Gastroesophageal sphincter (tissue), 4 donors: ENCODE results near the gene PARD3. TPM values are rescaled to one million over a fixed set of nuclear protein-coding genes. Genes with fewer than 3 reads are reported as not detected.

Experiments
- ATAC-seq: fragments of 150-250 bp; one replicate; pipeline ENCODE4 v1.9.1; 2016; ENCODE audit warnings: mild to moderate bottlenecking, moderate library complexity
- H3K27ac ChIP-seq, 4 donors: fragments of 200-600 bp; sonication (generic) in 3 of 4; 1 replicate in 3 of 4; 2 replicates in 1 of 4; pipeline ENCODE4 v1.5.1; 2016 to 2019
- H3K27me3 ChIP-seq: fragments of 200-600 bp; sonication (generic); one replicate; pipeline ENCODE4 v1.5.1; 2019
- H3K36me3 ChIP-seq, 2 donors: fragments of 200-600 bp; sonication (generic); one replicate each; pipeline ENCODE4 v1.5.1; 2019; ENCODE audit warnings: control low read depth in 1 of 2
- H3K4me1 ChIP-seq, 3 donors: fragments of 200-600 bp; sonication (generic); 1 replicate in 2 of 3; 2 replicates in 1 of 3; pipeline ENCODE4 v1.5.1; 2016 to 2019; ENCODE audit warnings: control low read depth in 2 of 3
- H3K4me3 ChIP-seq, 2 donors: fragments of 200-600 bp; sonication (generic); one replicate each; pipeline ENCODE4 v1.5.1; 2019; ENCODE audit warnings: mild to moderate bottlenecking in 1 of 2, moderate library complexity in 1 of 2
- H3K9me3 ChIP-seq, 3 donors: fragments of 200-600 bp; sonication (generic); one replicate each; pipeline ENCODE4 v1.5.1; 2017 to 2019; ENCODE audit warnings: control low read depth in 2 of 3
- CTCF ChIP-seq, 4 experiments: fragments of 200-600 bp in 2 of 4; fragments of 450-650 bp in 2 of 4; sonication (generic) in 1 of 4; IDR thresholded peaks; one replicate each; pipeline ENCODE4 v1.5.1; 2017 to 2019; ENCODE audit warnings: antibody characterized with exemption in 4 of 4, mild to moderate bottlenecking in 2 of 4, moderate library complexity in 2 of 4
- EP300 ChIP-seq: sonication (generic); formaldehyde crosslinking; IDR thresholded peaks from one replicate; pipeline ENCODE4 v1.6.1; 2017; ENCODE audit warnings: antibody characterized with exemption, mild to moderate bottlenecking
- POLR2A ChIP-seq, 2 donors: fragments of 450-650 bp; IDR thresholded peaks; one replicate each; pipeline ENCODE4 v1.6.1; 2017; ENCODE audit warnings: antibody characterized with exemption in 2 of 2, mild to moderate bottlenecking in 2 of 2, moderate library complexity in 1 of 2
- POLR2AphosphoS5 ChIP-seq: sonication (generic); formaldehyde crosslinking; IDR thresholded peaks from one replicate; pipeline ENCODE4 v1.6.1; 2017; ENCODE audit warnings: antibody characterized with exemption
- WGBS, 2 donors: methylation state at CpG; one replicate each; pipeline ENCODE4 v1.1.5; 2018; ENCODE audit warnings: low coverage in 1 of 2; 5-methylcytosine and 5-hydroxymethylcytosine counted together
- total RNA-seq, 4 donors: library from RNA; depleted of rRNA; stranded (reverse); fragments of >200 nt; gene quantifications; one replicate each; pipeline ENCODE4 v1.1.0, GENCODE V29; 2016

Gene PARD3
- total RNA-seq, 4 donors from 2014 or later: 101 to 127 (median 115) TPM

- TF ChIP-seq CTCF (IDR thresholded peaks at IDR 0.05) (no peak), POLR2A (IDR thresholded peaks at IDR 0.05) (no peak), POLR2AphosphoS5 (no peak), EP300 (no peak)
- Histone ChIP-seq H3K36me3 (peaks cover 0 to 22% of the 10 kb centered on the region in 2 donors), H3K9me3 (no peaks in the 10 kb centered on the region), H3K27ac (no peak overlapping the region), H3K4me1 (peaks cover 0 to 14% (median 0%) of the 10 kb centered on the region in 3 donors), H3K27me3 (no peaks in the 10 kb centered on the region), H3K4me3 (no peak overlapping the region)
- ATAC-seq: no peak
Observed at GRCh38 chr10:34378297-34378696, 436.8 kb downstream of the PARD3 start.

GRCh38 chr10:34377833-34378232, 437.3 kb downstream of the PARD3 start:
- TF ChIP-seq POLR2AphosphoS5: no peak
- no peak for TF ChIP-seq CTCF (IDR thresholded peaks at IDR 0.05)
- TF ChIP-seq POLR2A (IDR thresholded peaks at IDR 0.05): no peak
- no peak for TF ChIP-seq EP300
- Histone ChIP-seq H3K36me3 (peaks cover 0 to 22% of the 10 kb centered on the region in 2 donors), H3K4me1 (peaks cover 0 to 19% (median 0%) of the 10 kb centered on the region in 3 donors), H3K9me3 (no peaks in the 10 kb centered on the region), H3K4me3 (no peak overlapping the region), H3K27me3 (no peaks in the 10 kb centered on the region), H3K27ac (no peak overlapping the region)
- 92 to 100% methylated on average over 5 of the region's 5 CpGs for WGBS, 2 donors
- ATAC-seq: no peak

GRCh38 chr10:34374356-34375045, 440.6 kb downstream of the PARD3 start:
- H3K27me3 ChIP-seq: no peaks in the 10 kb centered on the region
- no peak overlapping the region for H3K27ac ChIP-seq
- peaks cover 0 to 22% of the 10 kb centered on the region in 2 donors for H3K36me3 ChIP-seq
- ATAC-seq: no peak
- no peaks in the 10 kb centered on the region for H3K9me3 ChIP-seq
- no peak for TF ChIP-seq POLR2A (IDR thresholded peaks at IDR 0.05)
- no peak for TF ChIP-seq EP300
- TF ChIP-seq CTCF (IDR thresholded peaks at IDR 0.05): no peak
- TF ChIP-seq POLR2AphosphoS5: no peak
- peaks cover 0 to 21% (median 0%) of the 10 kb centered on the region in 3 donors for H3K4me1 ChIP-seq
- H3K4me3 ChIP-seq: no peak overlapping the region
- WGBS, 2 donors: 64 to 70% methylated on average over 3 to 6 of the region's 6 CpGs

GRCh38 chr10:34373211-34373610, 441.9 kb downstream of the PARD3 start:
- WGBS, 2 donors: 53 to 65% methylated on average over 3 to 4 of the region's 4 CpGs
- Histone ChIP-seq H3K9me3 (no peaks in the 10 kb centered on the region), H3K36me3 (peaks cover 0 to 22% of the 10 kb centered on the region in 2 donors), H3K4me1 (peaks cover 0 to 21% (median 0%) of the 10 kb centered on the region in 3 donors), H3K27ac (no peak overlapping the region), H3K27me3 (no peaks in the 10 kb centered on the region), H3K4me3 (no peak overlapping the region)
- TF ChIP-seq CTCF (IDR thresholded peaks at IDR 0.05): no peak
- no peak for TF ChIP-seq POLR2AphosphoS5
- no peak for TF ChIP-seq POLR2A (IDR thresholded peaks at IDR 0.05)
- no peak for TF ChIP-seq EP300
- ATAC-seq: no peak

GRCh38 chr10:34372509-34372908, 442.6 kb downstream of the PARD3 start:
- Histone ChIP-seq H3K36me3 (peaks cover 0 to 25% of the 10 kb centered on the region in 2 donors), H3K4me1 (peaks cover 0 to 21% (median 0%) of the 10 kb centered on the region in 3 donors), H3K27ac (no peak overlapping the region), H3K4me3 (no peak overlapping the region), H3K9me3 (no peaks in the 10 kb centered on the region), H3K27me3 (no peaks in the 10 kb centered on the region)
- TF ChIP-seq CTCF (IDR thresholded peaks at IDR 0.05): no peak
- no peak for TF ChIP-seq EP300
- TF ChIP-seq POLR2A (IDR thresholded peaks at IDR 0.05): no peak
- no peak for TF ChIP-seq POLR2AphosphoS5
- no peak for ATAC-seq
